ENCODE results near the gene PRPSAP1.

DNA sequence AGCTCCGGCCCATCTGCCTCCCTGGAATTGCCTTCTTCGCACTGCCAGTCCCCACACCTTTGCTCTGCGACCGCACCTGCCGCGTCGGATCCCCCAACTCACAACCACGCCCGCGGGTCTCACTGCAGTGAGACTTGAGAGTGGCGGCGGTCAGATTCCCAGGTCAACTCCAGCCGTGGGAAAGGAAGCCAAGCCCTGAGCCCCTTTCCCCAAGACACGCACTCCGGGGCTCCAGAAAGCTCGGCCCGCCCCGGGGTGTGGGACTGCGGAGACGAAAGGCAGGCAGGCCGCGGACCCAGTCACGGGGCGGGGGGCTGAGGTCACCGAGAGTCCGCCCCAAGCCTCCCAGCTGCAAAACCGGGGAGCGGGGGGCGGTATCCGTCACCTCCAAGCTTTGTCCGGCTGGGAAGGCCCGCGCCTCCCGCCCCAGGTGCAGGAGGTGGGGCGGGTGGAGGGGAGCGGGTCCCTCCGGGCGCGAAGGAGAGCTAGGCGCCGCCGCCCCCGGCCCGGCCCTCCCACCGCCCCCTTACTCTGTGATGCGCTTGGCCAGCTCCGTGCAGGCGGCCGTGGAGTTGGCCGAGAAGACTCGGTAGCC is 615 bp downstream of the PRPSAP1 start:
- TF ChIP-seq, protein P1, sequence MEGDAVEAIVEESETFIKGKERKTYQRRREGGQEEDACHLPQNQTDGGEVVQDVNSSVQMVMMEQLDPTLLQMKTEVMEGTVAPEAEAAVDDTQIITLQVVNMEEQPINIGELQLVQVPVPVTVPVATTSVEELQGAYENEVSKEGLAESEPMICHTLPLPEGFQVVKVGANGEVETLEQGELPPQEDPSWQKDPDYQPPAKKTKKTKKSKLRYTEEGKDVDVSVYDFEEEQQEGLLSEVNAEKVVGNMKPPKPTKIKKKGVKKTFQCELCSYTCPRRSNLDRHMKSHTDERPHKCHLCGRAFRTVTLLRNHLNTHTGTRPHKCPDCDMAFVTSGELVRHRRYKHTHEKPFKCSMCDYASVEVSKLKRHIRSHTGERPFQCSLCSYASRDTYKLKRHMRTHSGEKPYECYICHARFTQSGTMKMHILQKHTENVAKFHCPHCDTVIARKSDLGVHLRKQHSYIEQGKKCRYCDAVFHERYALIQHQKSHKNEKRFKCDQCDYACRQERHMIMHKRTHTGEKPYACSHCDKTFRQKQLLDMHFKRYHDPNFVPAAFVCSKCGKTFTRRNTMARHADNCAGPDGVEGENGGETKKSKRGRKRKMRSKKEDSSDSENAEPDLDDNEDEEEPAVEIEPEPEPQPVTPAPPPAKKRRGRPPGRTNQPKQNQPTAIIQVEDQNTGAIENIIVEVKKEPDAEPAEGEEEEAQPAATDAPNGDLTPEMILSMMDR (IDR thresholded peaks at IDR 0.05) = no peak
- TF ChIP-seq POLR2AphosphoS5 (IDR thresholded peaks at IDR 0.05; ENCODE audit: insufficient read depth in 1 of 2, low read depth in 1 of 2) (no peak), POLR2A (IDR thresholded peaks at IDR 0.05) (no peak)

Data from vagina (tissue), 2 donors.